SK-N-DZ (cell line): ENCODE data around the gene LIMCH1.
"Not testable (repeated sequence)": the region's sequence is repeated elsewhere in the genome, so short reads cannot be mapped to it uniquely, and the experiment has no call there.

Experiments
- DNase-seq: peaks from one replicate; pipeline ENCODE4 v3.0.0-alpha.2; 2015; ENCODE audit warnings: low spot score

The LIMCH1 gene

GRCh38 chr4:41678086-41678816 is 140.3 kb downstream of the LIMCH1 start:
- no peak for DNase-seq

DNA sequence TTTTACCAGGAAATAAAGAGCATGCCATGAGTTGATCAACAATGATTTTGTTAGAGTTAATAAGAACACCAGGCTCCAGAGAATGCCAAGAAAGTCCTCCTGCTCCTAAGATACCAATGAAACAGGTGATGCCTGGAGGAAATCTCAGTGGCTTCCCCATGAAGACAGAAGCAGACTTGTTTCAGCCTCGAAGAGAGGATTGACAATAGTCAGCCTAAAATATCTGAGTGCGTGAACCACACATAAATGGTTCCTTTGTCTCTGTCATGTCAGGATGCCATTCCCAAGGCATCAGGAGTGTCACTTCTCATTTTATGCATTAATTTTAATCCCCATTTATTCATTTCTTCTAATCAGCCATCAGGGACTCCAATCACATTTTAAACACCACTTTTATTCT is 141.0 kb downstream of the LIMCH1 start:
- no peak for DNase-seq

DNA sequence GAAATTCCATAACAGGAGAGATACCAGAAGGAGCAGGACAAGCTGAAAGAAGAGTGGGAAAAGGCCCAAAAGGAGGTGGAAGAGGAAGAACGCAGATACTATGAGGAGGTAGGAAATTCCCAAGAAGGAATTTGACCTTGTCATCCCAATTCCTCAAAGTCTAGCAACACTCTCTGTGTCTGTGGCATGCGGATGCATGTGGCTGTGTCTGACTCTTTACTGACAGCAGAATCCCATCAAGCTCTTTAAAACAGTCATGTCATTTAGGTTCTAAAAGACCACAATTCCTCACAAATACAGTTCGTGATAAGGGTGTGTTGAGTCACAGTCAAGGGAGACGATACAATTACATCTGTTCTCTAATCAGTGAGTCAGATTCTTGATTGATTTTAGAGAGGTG is 142.0 kb downstream of the LIMCH1 start:
- DNase-seq: no peak

DNA sequence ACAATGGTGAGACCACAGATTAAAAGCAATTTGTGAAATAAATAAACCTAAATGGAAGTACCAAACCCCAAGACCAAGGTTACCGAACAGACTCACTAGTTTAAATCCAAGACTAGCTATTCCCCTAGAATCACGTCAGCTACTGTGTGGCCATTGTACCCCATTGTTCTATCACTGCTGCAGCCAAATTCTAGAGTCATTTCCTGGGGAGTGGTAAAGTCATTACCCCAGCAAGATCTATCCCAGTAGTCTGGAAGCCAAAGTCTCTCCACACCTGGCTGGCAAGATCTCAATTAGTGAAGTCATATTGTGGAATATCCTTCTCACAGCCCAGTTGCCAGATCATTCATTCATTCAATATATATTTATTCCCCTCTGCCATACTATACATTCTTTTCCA is 143.1 kb downstream of the LIMCH1 start:
- no peak for DNase-seq

GRCh38 chr4:41683326-41683725 is 145.4 kb downstream of the LIMCH1 start:
- DNase-seq: no peak

DNA sequence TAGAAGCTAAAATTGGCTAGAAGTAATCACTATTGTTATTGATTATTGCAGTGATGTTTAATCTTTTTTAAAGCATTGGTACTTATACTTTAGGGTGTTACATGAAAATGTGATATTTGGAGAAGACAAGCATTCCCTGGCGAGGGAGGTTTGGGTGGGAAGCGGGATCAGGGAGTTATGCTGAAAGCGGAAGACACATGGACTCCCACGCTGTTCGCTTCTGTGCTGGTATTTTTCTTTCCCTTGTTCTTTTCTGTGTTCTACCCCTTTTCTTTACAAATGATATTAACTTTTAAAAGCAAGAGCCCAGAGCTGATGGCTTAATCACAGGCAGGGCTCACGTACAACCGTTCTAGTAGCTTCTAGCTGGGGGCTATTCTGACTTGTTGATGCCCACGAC is 148.9 kb downstream of the LIMCH1 start:
- DNase-seq: no peak

- DNase-seq: peak; percentile 85
Observed at GRCh38 chr4:41687971-41688370, 150.0 kb downstream of the LIMCH1 start.

- DNase-seq: peak; percentile 80
Observed at GRCh38 chr4:41692717-41693345, 154.9 kb downstream of the LIMCH1 start.

DNA sequence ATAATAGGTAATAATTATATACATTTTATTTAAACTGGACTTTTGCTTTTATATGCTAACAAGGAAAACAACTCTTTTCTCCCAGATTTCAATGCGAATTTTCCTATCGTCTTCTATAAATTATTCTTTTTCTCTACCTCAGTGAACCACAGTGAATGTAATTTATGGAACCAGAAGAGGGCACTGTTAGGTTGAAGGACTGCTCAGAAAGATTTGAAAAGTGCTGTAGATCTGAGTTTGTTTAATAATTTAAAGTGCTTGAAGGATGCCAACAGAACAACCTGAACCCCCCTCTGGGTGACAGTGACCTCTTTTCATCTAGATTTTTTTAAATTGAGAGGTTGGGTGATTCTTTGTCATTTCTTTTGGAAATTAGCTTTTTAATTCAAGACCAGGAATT is 155.7 kb downstream of the LIMCH1 start:
- DNase-seq: peak; percentile 75

GRCh38 chr4:41696131-41696530 is 158.2 kb downstream of the LIMCH1 start:
- no peak for DNase-seq

GRCh38 chr4:41696763-41697162 is 158.8 kb downstream of the LIMCH1 start:
- no peak for DNase-seq

DNA sequence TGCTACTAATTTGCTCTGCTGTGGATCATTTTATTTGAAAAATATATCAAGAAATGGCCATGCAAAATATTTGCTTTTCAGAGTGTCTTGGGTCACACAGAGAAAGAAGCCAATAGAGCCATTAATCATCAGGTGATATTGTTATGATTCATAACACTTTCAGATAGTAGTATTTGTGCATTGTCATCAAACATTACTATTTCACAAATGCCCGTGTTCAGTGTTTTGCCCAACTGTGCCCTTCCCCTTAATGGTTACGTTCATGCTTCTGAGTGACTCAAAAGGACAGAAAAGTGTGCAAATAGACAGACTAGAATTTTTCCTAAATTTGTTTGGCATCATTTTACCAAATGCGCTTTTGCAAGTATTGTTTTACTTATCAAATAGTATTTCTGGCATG is 164.0 kb downstream of the LIMCH1 start:
- no peak for DNase-seq

- DNase-seq: no peak
Observed at GRCh38 chr4:41702770-41703169, 164.8 kb downstream of the LIMCH1 start.

- no peak for DNase-seq
Observed at GRCh38 chr4:41703785-41704184, 165.8 kb downstream of the LIMCH1 start.

- peak; percentile 52 for DNase-seq
Observed at GRCh38 chr4:41709844-41710481, 172.0 kb downstream of the LIMCH1 start.

GRCh38 chr4:41711654-41712053 is 173.7 kb downstream of the LIMCH1 start:
- not testable (repeated sequence) for DNase-seq

GRCh38 chr4:41712425-41712824 is 174.5 kb downstream of the LIMCH1 start:
- DNase-seq: no peak

- DNase-seq: no peak
Observed at GRCh38 chr4:41713768-41714167, 175.8 kb downstream of the LIMCH1 start.

GRCh38 chr4:41714364-41715000 is 176.5 kb downstream of the LIMCH1 start:
- DNase-seq: peak; percentile 98

GRCh38 chr4:41715155-41715554 is 177.2 kb downstream of the LIMCH1 start:
- DNase-seq: peak; percentile 96

GRCh38 chr4:41718907-41719306 is 180.9 kb downstream of the LIMCH1 start:
- DNase-seq: no peak

GRCh38 chr4:41719417-41719816 is 181.5 kb downstream of the LIMCH1 start:
- DNase-seq: no peak
